IMR-90 (cell line): Measurements from ENCODE around the gene EYS. TPM values are rescaled to one million over a fixed set of nuclear protein-coding genes. Genes with fewer than 3 reads are reported as not detected.

ENCODE experiments used
- ATAC-seq: fragments of 200-7000 bp; cut with Tn5 transposase; 2 replicates; pipeline ENCODE4 v1.9.1; 2020; ENCODE audit warnings: low read depth, mild to moderate bottlenecking, moderate library complexity
- BruUV-seq: library from RNA; stranded (reverse); fragments of 400-500 nt; replicated peaks from 2 replicates; lab custom pipeline; 2021; lab: Mats Ljungman, UMichigan
- CTCF ChIA-PET: fragments of 300-600 bp; formaldehyde crosslinking; extraction: SDS; loops from one replicate; lab custom pipeline; 2021; ENCODE audit warnings: antibody characterized with exemption; lab: Yijun Ruan, JAX
- POLR2A ChIA-PET: fragments of 300-600 bp; sonication (Branson Sonifier 250); formaldehyde crosslinking; loops from one replicate; lab custom pipeline; 2022; ENCODE audit warnings: antibody characterized with exemption; ENCODE audit not compliant: unreplicated experiment; lab: Charles Lee
- DNase-seq: peaks from one replicate; pipeline ENCODE4 v3.0.0; 2013
- H2AFZ ChIP-seq: replicated peaks from 2 replicates; pipeline ENCODE3; 2013; ENCODE audit warnings: low read length, mild to moderate bottlenecking; ENCODE audit not compliant: poor library complexity
- H2AK5ac ChIP-seq: 2 replicates; pipeline ENCODE4 v1.6.1; 2013; ENCODE audit warnings: low read depth, low read length, inconsistent platforms
- H2AK9ac ChIP-seq: replicated peaks from 2 replicates; pipeline ENCODE3; 2013; ENCODE audit warnings: mild to moderate bottlenecking, low read depth, low read length, moderate library complexity; ENCODE audit not compliant: poor library complexity
- H2BK120ac ChIP-seq: 2 replicates; pipeline ENCODE4 v1.6.1; 2013; ENCODE audit warnings: low read depth, low read length, inconsistent platforms
- H2BK15ac ChIP-seq: 3 replicates; pipeline ENCODE4 v1.6.1; 2013; ENCODE audit warnings: low read depth, low read length, inconsistent platforms
- H2BK20ac ChIP-seq: 2 replicates; pipeline ENCODE4 v1.6.1; 2013; ENCODE audit warnings: low read depth, mild to moderate bottlenecking, inconsistent platforms, low read length, moderate library complexity
- H2BK5ac ChIP-seq: 2 replicates; pipeline ENCODE4 v1.6.1; 2013; ENCODE audit warnings: mild to moderate bottlenecking, low read depth, low read length, inconsistent platforms; ENCODE audit not compliant: poor library complexity, severe bottlenecking
- H3K14ac ChIP-seq: replicated peaks from 2 replicates; pipeline ENCODE4 v1.6.1; 2013; ENCODE audit warnings: low read depth, low read length, inconsistent platforms
- H3K18ac ChIP-seq: 2 replicates; pipeline ENCODE4 v1.6.1; 2013; ENCODE audit warnings: low read depth, low read length, control low read depth
- H3K23ac ChIP-seq: 2 replicates; pipeline ENCODE4 v1.6.1; 2013; ENCODE audit warnings: low read depth, low read length, inconsistent platforms
- H3K27ac ChIP-seq: 2 replicates; pipeline ENCODE4 v1.5.1; 2013; ENCODE audit warnings: mild to moderate bottlenecking, control low read depth, low read length; ENCODE audit not compliant: insufficient read depth
- H3K27me3 ChIP-seq: 2 replicates; pipeline ENCODE4 v1.6.1; 2013; ENCODE audit warnings: low read length; ENCODE audit not compliant: control insufficient read depth, insufficient read depth
- H3K36me3 ChIP-seq: 2 replicates; pipeline ENCODE4 v1.6.1; 2013; ENCODE audit warnings: low read length, mixed read lengths; ENCODE audit not compliant: control insufficient read depth, insufficient read depth
- H3K4ac ChIP-seq: 2 replicates; pipeline ENCODE4 v1.6.1; 2013; ENCODE audit warnings: low read depth, low read length, inconsistent platforms
- H3K4me1 ChIP-seq: 2 replicates; pipeline ENCODE4 v1.6.1; 2013; ENCODE audit warnings: low read length, mixed read lengths; ENCODE audit not compliant: control insufficient read depth, insufficient read depth
- H3K4me2 ChIP-seq: 2 replicates; pipeline ENCODE4 v1.6.1; 2013; ENCODE audit warnings: low read depth, mild to moderate bottlenecking, control low read depth, low read length, moderate library complexity
- H3K4me3 ChIP-seq: 2 replicates; pipeline ENCODE4 v1.5.1; 2013; ENCODE audit warnings: low read depth, mild to moderate bottlenecking, control low read depth, low read length, moderate library complexity; ENCODE audit not compliant: insufficient read depth
- H3K56ac ChIP-seq: 2 replicates; pipeline ENCODE4 v1.6.1; 2013; ENCODE audit warnings: low read length, inconsistent platforms; ENCODE audit not compliant: insufficient read depth; ENCODE audit errors: extremely low read depth
- H3K79me1 ChIP-seq, 2 experiments: 2 replicates each; pipeline ENCODE4 v1.6.1; 2013; ENCODE audit warnings: low read length in 2 of 2, inconsistent platforms in 1 of 2, low read depth in 1 of 2
- H3K9ac ChIP-seq: 2 replicates; pipeline ENCODE4 v1.6.1; 2013; ENCODE audit warnings: low read depth, low read length, control low read depth
- H3K9me1 ChIP-seq: 2 replicates; pipeline ENCODE4 v1.6.1; 2013; ENCODE audit warnings: low read length, inconsistent platforms; ENCODE audit not compliant: insufficient read depth
- H3K9me3 ChIP-seq: 2 replicates; pipeline ENCODE4 v1.6.1; 2013; ENCODE audit warnings: low read length; ENCODE audit not compliant: control insufficient read depth, insufficient read depth
- H4K20me1 ChIP-seq: 2 replicates; pipeline ENCODE4 v1.6.1; 2013; ENCODE audit warnings: low read length, inconsistent platforms; ENCODE audit not compliant: insufficient read depth
- H4K5ac ChIP-seq: 2 replicates; pipeline ENCODE4 v1.6.1; 2013; ENCODE audit warnings: mild to moderate bottlenecking, low read depth, low read length, control low read depth
- H4K8ac ChIP-seq, 2 experiments: 2 replicates each; pipeline ENCODE4 v1.6.1; 2013; ENCODE audit warnings: low read depth in 2 of 2, low read length in 2 of 2, control low read depth in 1 of 2, inconsistent platforms in 1 of 2
- H4K91ac ChIP-seq: 2 replicates; pipeline ENCODE4 v1.6.1; 2013; ENCODE audit warnings: low read depth, low read length, inconsistent platforms; ENCODE audit not compliant: insufficient read depth
- MAFK ChIP-seq: IDR thresholded peaks from 2 replicates; pipeline ENCODE4 v1.6.1; 2012; ENCODE audit warnings: low read depth, low read length, improper control_type of control experiment
- RFX5 ChIP-seq: IDR thresholded peaks from 2 replicates; pipeline ENCODE4 v1.8.0; 2012; ENCODE audit warnings: low read depth, mild to moderate bottlenecking, low read length, moderate library complexity
- WGBS, 2 experiments: methylation state at CpG; one replicate each; pipeline versions ENCODE4 v1.1.5 to v1.1.7; 2013; ENCODE audit warnings: missing lambda C conversion rate in 2 of 2; ENCODE audit not compliant: insufficient read length in 1 of 2; ENCODE audit errors: extremely low coverage in 2 of 2; 5-methylcytosine and 5-hydroxymethylcytosine counted together
- dilution Hi-C: fragments of 300-500 bp; cut with HindIII; formaldehyde crosslinking; loops from one replicate; pipeline ENCODE4 v1.14.3; 2018; ENCODE audit warnings: low sequenced_read_pairs; ENCODE audit not compliant: unreplicated experiment
- in situ Hi-C: fragments of 300-500 bp; cut with MboI; formaldehyde crosslinking; loops from 3 replicates; pipeline ENCODE4 v1.14.3; 2019; ENCODE audit warnings: low sequenced_read_pairs, inconsistent platforms, mixed read lengths
- intact Hi-C: fragments of 100-400 bp; cut with micrococcal nuclease; formaldehyde crosslinking; loops from 2 replicates; pipeline ENCODE4 v1.10.0; 2022
- polyA plus RNA-seq, 3 experiments: library from polyadenylated mRNA; depleted of rRNA; stranded (reverse); fragments of >200 nt; gene quantifications; 2 replicates each; pipeline ENCODE4 v1.2.3, GENCODE V29; 2012; ENCODE audit warnings: low replicate concordance in 1 of 3
- total RNA-seq: library from RNA; depleted of rRNA; stranded (reverse); fragments of >200 nt; gene quantifications from 2 replicates; pipeline ENCODE4 v1.2.3, GENCODE V29; 2012

EYS gene
- total and polyA plus RNA-seq, 2 of the 4 experiments (the other 2 are of a cell fraction): under 0.01 TPM; not detected in 1

GRCh38 chr6:63785006-63785405, 1922.0 kb downstream of the EYS start:
- no peak for TF ChIP-seq RFX5
- TF ChIP-seq MAFK: no peak
- no peak overlapping the region for H4K91ac ChIP-seq
- H2BK20ac ChIP-seq: no peak overlapping the region
- H2AK9ac ChIP-seq: no peak overlapping the region
- DNase-seq: no peak
- H2BK5ac ChIP-seq: no peak overlapping the region
- no peak overlapping the region for H3K23ac ChIP-seq
- H4K8ac ChIP-seq: no peak overlapping the region
- BruUV-seq: no TSS peak
- WGBS, 2 experiments: no CpG with 5 or more reads among the region's 1 CpG
- H2BK120ac ChIP-seq: no peak overlapping the region
- no peaks in the 10 kb centered on the region for H4K20me1 ChIP-seq
- no peaks in the 10 kb centered on the region for H3K36me3 ChIP-seq
- H3K9ac ChIP-seq: no peak overlapping the region
- H3K27me3 ChIP-seq: no peaks in the 10 kb centered on the region
- CTCF ChIA-PET: no interaction called here
- no peak overlapping the region for H3K4ac ChIP-seq
- H3K9me3 ChIP-seq: no peaks in the 10 kb centered on the region
- intact Hi-C loops: no loop called here
- no peak overlapping the region for H2AFZ ChIP-seq
- no peak overlapping the region for H3K18ac ChIP-seq
- dilution Hi-C loops: no loop called here
- no peak overlapping the region for H3K14ac ChIP-seq
- no peaks in the 10 kb centered on the region for H3K79me1 ChIP-seq
- H3K27ac ChIP-seq: no peak overlapping the region
- H3K4me2 ChIP-seq: no peak overlapping the region
- H2AK5ac ChIP-seq: no peak overlapping the region
- ATAC-seq: no peak
- in situ Hi-C loops: no loop called here
- H3K4me3 ChIP-seq: no peak overlapping the region
- 0 out of 2 replicates have a peak, but pooled peaks cover 3% of the 10 kb centered on the region for H3K9me1 ChIP-seq
- POLR2A ChIA-PET: no interaction called here
- no peak overlapping the region for H3K56ac ChIP-seq
- no peak overlapping the region for H2BK15ac ChIP-seq
- H4K5ac ChIP-seq: no peak overlapping the region
- H3K4me1 ChIP-seq: no peaks in the 10 kb centered on the region
